ENCODE data around the gene CXCL14.

The CXCL14 gene

GRCh38 chr5:135596788-135597187, 18.0 kb upstream of the CXCL14 start:
- no peak for DNase-seq (ENCODE audit: low read depth in 2 of 2)

- no peak for DNase-seq (ENCODE audit: low read depth in 2 of 2)
Observed at GRCh38 chr5:135596157-135596763, 17.5 kb upstream of the CXCL14 start.

DNA sequence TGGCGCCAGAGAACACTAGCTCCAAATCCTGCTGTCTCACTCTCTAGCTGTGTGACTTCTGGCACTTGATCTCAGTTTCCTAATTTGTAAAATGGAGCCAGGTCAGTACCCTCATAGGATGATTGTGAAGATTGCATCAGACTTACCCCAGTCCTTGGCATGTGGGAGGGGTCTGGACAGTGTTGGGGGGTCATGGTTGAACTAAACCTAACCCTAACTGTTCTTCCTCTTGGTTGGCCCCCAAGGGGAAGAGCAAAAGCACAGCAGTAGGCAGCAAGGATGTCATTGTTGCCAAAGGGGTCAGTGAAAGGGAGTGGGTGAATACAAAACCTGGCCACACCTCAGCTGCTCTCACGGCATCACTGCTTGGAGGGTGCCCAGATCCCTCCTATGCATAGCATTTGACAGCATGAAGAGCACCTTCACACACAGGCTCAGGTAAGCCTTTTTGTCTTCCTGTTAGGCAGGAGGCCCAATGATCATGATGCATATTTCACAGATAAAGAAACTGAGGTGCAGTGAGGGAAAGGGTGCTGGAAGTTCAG, 15.7 kb upstream of the CXCL14 start:
- DNase-seq (ENCODE audit: low read depth in 2 of 2): no peak

DNA sequence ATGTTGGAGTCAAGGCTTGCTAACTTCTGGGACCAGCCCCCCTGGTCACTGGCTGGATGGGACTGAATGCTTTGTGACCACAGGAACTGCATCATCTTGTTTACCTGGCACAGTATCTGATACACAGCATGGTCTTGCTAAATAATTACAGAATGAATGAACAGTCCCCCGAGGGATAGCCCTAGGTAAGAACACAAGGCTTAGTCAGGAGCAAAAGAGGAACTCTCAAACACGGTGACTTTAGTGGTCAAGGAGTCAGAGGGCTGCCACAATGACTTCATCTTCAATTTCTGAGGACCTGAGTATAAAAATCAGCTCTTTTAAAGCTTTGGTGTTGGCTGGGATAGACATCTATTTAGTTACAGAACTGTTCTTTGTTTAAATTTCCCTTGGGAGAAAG, 15.1 kb upstream of the CXCL14 start:
- no peak for DNase-seq (ENCODE audit: low read depth in 2 of 2)

DNA sequence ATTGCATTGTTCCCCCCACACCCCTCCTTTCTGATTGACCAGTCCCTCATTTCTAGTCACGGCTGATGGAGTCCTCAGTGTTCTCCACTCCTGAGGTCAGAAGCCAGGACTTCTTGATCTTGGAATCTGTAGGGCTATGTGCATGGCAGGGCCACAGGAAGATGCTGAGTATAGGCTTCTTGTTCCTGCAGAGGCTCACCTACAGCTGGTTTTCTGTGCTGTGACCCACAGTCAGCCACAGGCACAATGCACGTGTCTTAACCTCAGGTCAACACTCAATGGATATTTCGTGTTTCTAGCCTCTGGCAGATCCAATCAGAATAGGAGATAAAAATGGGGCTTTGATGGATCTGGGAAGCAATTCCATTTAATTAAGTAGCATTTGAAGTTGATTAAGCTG, 14.3 kb upstream of the CXCL14 start:
- DNase-seq (ENCODE audit: low read depth in 2 of 2): no peak

- no peak for DNase-seq (ENCODE audit: low read depth in 2 of 2)
Observed at GRCh38 chr5:135592312-135593045, 13.7 kb upstream of the CXCL14 start.

GRCh38 chr5:135591277-135591676, 12.5 kb upstream of the CXCL14 start:
- DNase-seq (ENCODE audit: low read depth in 2 of 2): no peak

GRCh38 chr5:135589152-135589551, 10.4 kb upstream of the CXCL14 start:
- no peak for DNase-seq (ENCODE audit: low read depth in 2 of 2)

DNA sequence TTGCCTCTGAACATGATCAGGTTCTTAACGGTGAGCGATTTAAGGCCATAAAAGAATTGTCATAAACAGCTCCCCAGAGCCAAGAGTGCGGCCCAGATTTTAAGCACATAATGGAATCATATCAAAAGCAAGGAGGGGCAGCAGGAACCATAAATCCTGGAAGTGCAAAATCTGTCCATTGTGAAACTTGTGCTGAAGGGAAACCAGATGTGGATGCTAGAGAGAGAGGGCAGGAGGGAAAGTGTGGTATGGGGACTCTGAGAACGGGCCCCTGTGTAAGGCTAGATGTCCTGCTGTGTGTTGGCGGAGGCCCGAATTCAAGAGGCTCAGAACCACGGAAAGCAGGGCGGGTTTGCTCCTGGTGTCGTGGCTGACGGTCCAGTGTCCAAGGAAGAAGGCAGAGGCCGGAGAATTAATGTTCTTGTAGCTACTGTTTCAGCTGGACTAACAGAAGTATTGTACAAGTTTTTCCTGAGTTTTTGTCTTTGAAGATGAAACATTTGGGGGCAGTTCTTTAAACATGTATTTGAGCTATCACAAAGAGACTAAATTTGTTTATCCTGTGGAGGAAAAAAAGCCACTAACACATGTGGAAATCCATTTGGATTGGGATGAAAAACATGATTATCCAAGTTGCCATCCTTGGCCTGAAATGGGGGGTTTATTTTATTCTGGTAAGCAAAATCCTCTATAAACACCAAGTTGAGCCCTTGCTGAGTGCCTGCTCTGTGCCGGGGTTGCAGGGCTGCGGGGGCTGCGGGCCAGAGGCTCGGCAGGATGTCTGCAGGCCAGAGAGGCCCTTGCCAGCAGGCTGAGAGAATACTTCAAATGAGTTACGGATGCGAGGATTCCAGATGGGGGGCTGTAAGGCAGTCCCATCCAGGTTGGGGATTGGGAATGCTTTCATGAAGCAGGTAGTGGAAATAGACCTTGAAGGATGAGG, 9.2 kb upstream of the CXCL14 start:
- DNase-seq (ENCODE audit: low read depth in 2 of 2): no peak

DNA sequence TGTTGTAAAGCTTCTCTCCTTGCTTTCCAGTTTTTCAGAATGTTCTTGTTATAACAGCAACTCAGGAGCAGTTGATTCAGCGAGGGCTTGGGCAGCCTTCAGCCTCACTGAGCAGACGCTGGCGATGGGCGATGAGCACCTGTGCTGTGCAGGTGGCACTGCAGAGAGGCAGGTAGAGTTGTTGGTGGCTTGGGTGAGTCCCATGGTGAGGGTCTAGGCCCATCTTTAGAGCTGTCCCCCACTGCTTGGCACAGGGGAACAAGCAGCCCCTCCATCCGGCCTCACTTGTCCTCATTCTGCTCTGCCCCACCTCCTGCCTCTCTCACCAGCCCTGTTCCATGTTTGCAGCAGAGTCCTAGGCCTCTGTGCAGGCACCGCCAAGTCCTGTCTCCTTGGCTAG, 6.1 kb upstream of the CXCL14 start:
- DNase-seq (ENCODE audit: low read depth in 2 of 2): no peak

GRCh38 chr5:135584276-135584675, 5.5 kb upstream of the CXCL14 start:
- DNase-seq (ENCODE audit: low read depth in 2 of 2): no peak

- DNase-seq (ENCODE audit: low read depth in 2 of 2): no peak
Observed at GRCh38 chr5:135582099-135582781, 3.4 kb upstream of the CXCL14 start.

GRCh38 chr5:135578305-135578684, 496 bp downstream of the CXCL14 start:
- no peak for DNase-seq (ENCODE audit: low read depth in 2 of 2)

GRCh38 chr5:135577421-135577820, 1.4 kb downstream of the CXCL14 start:
- DNase-seq (ENCODE audit: low read depth in 2 of 2): no peak

GRCh38 chr5:135576075-135576599, 2.7 kb downstream of the CXCL14 start:
- no peak for DNase-seq (ENCODE audit: low read depth in 2 of 2)

GRCh38 chr5:135574493-135574892, 4.3 kb downstream of the CXCL14 start:
- DNase-seq (ENCODE audit: low read depth in 2 of 2): no peak

DNA sequence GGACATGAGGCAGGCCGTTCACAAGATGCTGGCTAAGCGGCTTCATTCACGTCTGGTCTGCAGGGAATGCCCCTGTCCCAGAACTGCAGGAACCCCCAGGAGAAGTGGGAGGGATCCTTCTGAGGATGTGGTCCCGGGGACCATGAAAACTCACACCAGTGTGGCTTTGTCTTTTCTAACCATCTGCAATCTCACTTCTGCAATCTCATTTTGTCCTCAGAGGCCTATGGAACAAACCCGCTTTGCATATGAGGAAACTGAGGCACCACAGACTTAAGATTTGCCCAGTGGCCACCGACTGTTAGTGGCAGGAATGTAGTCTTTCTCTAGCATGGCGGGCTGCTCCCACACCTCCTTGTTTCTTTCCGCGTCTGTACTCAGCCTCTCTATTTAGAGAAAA, 6.9 kb downstream of the CXCL14 start:
- no peak for DNase-seq (ENCODE audit: low read depth in 2 of 2)

GRCh38 chr5:135571066-135571609, 7.7 kb downstream of the CXCL14 start:
- no peak for DNase-seq (ENCODE audit: low read depth in 2 of 2)

- no peak for DNase-seq (ENCODE audit: low read depth in 2 of 2)
Observed at GRCh38 chr5:135570453-135570764, 8.4 kb downstream of the CXCL14 start.

DNA sequence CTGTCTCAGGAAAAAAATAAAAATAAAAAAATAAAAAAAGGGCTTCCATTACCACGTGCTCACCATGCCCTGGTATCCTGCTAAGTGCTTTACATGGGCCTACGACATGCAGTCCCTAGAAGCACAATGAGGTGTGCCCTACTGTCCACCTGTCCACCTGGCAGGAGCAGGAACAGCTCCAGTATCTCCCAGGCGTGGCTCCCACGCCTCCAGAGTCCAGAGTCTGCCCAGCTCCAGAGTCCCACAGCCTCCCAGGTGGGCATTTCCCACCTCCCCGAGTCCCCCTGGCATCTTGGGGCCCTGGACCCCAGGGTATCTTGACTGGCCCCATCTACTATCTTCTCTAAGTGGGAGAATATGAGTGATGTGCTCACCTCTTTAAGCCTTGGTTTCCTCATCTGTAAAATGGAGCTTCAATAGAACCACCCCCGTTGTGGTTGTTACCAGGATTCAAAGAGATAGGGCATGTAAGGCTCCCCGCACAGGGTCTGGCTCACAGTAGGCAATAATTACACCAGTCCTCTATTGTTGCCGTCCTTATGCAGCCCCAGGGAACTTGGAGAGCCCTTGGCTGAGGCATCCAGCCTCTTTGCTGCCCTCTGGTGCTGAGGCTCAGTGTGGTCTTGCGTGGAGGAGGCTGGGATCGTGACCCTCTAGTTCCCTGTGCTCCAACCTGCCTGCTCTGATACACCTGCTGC, 8.9 kb downstream of the CXCL14 start:
- no peak for DNase-seq (ENCODE audit: low read depth in 2 of 2)

DNA sequence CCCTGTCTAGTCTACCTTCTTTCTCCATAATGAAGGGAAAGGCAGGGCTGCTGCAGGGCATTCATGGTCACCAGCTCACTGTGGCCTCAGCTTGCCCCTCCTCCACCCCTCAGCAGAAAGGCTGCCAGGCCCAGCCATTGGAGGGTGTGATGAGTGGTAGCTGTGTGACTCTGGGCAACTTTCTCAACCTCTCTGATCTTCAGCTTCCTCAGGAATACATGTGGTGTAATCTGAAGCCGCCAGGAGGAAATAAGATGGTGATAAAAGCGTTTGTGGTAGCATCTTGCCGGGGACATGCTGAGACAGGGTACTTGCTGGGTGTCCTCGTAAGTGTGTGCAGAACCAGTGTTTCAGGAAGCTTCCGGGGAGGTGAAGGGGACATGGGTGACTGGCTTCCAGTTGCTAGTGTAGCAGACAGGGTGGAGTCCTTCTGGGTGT, 9.8 kb downstream of the CXCL14 start:
- no peak for DNase-seq (ENCODE audit: low read depth in 2 of 2)
